MCF 10A (cell line): ENCODE results near the gene MST1. TPM values are rescaled to one million over a fixed set of nuclear protein-coding genes. Genes with fewer than 3 reads are reported as not detected.
A peak's percentile ranks its signal among the peaks of the same experiment; 100 is the strongest.

Experiments used
- BruUV-seq: library from RNA; stranded (reverse); fragments of 400-500 nt; replicated peaks from 2 replicates; lab custom pipeline; 2021; lab: Mats Ljungman, UMichigan
- CTCF ChIA-PET: fragments of 300-600 bp; sonication (Branson Sonifier 250); formaldehyde crosslinking; extraction: SDS; loops from one replicate; lab custom pipeline; 2021; ENCODE audit warnings: antibody characterized with exemption, inconsistent platforms; lab: Yijun Ruan, JAX
- POLR2A ChIA-PET: fragments of 300-600, 350-650 bp; sonication (Branson Sonifier 250); formaldehyde crosslinking; extraction: SDS; loops from one replicate; lab custom pipeline; 2020; ENCODE audit warnings: antibody characterized with exemption, inconsistent platforms; lab: Yijun Ruan, JAX
- DNase-seq: peaks from one replicate; pipeline ENCODE4 v3.0.0-alpha.2; 2018; ENCODE audit not compliant: unreplicated experiment
- H3K27ac Mint-ChIP-seq: one replicate; pipeline ENCODE4 v1.8.0; 2022; ENCODE audit warnings: mild to moderate bottlenecking, low read depth, mixed read lengths; ENCODE audit not compliant: unreplicated experiment
- H3K27me3 Mint-ChIP-seq: one replicate; pipeline ENCODE4 v1.8.0; 2022; ENCODE audit warnings: mixed read lengths; ENCODE audit not compliant: insufficient read depth, unreplicated experiment
- H3K36me3 Mint-ChIP-seq: one replicate; pipeline ENCODE4 v1.8.0; 2022; ENCODE audit warnings: mild to moderate bottlenecking, moderate library complexity, mixed read lengths; ENCODE audit not compliant: insufficient read depth, unreplicated experiment
- H3K4me1 Mint-ChIP-seq: one replicate; pipeline ENCODE4 v1.8.0; 2022; ENCODE audit warnings: mixed read lengths; ENCODE audit not compliant: insufficient read depth, unreplicated experiment
- H3K4me3 Mint-ChIP-seq: one replicate; pipeline ENCODE4 v1.8.0; 2022; ENCODE audit warnings: mild to moderate bottlenecking, moderate library complexity, mixed read lengths; ENCODE audit not compliant: unreplicated experiment
- H3K9me3 Mint-ChIP-seq: one replicate; pipeline ENCODE4 v1.8.0; 2022; ENCODE audit warnings: mixed read lengths; ENCODE audit not compliant: unreplicated experiment
- CTCF ChIP-seq: fragments of 200-600 bp; IDR thresholded peaks from one replicate; pipeline ENCODE4 v1.8.0; 2022; ENCODE audit warnings: antibody characterized with exemption, mild to moderate bottlenecking; ENCODE audit not compliant: unreplicated experiment
- intact Hi-C: fragments of 100-400 bp; cut with micrococcal nuclease; formaldehyde crosslinking; loops from 2 replicates; pipeline ENCODE4 v1.14.1; 2022
- total RNA-seq: library from RNA; stranded (reverse); gene quantifications from 2 replicates; pipeline ENCODE4 v1.2.3, GENCODE V29; 2022

The MST1 gene
- total RNA-seq, 1 experiment from 2014 or later = 18.2 TPM

DNA sequence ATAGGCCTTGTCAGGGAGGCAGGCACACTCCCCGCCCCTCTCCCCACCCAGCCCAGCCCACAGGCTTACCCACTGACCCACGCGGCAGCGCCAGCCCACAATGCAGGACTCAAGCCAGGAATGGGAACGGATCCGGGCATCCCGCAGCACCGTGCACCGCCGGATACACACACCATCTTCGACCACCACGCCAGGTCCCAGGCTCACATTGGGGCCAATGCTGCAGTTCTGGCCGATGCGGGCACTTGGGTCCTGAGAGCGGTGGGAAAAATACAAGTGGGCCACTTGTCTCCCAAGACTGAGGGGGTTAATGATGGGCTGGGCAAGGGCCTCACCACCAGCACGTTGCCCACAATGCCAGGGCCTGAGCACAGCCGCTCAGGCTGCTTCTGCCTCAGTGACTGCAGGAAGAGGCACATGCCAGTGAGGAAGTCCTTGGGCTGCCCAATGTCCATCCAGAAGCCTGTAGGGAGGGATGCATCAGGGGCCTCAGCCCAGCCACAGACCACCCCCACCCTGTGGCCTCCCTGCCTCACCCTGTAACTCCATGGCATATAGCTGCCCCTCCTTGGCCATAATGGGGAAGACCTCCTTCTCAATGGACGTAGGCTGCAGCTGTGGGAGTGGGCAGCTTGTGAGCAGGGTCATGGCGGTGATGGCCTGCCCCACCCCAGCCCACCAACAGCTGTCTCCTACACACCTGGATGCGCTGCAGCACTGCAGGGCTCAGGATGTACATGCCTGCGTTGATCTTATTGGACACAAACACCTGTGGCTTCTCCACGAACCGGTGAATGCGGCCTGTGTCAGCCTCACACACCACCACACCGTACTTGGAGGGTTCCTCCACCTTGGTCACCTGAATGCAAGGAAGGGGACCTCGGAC, 32.9 kb upstream of the MST1 start:
- no peak for TF ChIP-seq CTCF
- Mint-ChIP-seq H3K27me3 (no peaks in the 10 kb centered on the region), H3K27ac (no peak overlapping the region), H3K9me3 (no peaks in the 10 kb centered on the region), H3K4me3 (peak overlapping the region; percentile 83), H3K36me3 (peaks cover 69% of the 10 kb centered on the region), H3K4me1 (peaks cover 18% of the 10 kb centered on the region)
- ChIA-PET POLR2A (interaction anchor here (0.6 to 2.2 kb wide), 2 partner anchors 14 to 474 kb away, joined by 4 to 12 read pairs; no protein-coding TSS in a partner anchor), CTCF (interaction anchor here (0.6 to 1.8 kb wide), 3 partner anchors 21 to 116 kb away, joined by 3 to 7 read pairs (median 3); no protein-coding TSS in a partner anchor)
- BruUV-seq = no TSS peak
- intact Hi-C loops = loop anchor here (5.0 kb wide), 2 partner anchors 115 to 180 kb away; partner anchors contain the start of gene MST1R
- no peak for DNase-seq

DNA sequence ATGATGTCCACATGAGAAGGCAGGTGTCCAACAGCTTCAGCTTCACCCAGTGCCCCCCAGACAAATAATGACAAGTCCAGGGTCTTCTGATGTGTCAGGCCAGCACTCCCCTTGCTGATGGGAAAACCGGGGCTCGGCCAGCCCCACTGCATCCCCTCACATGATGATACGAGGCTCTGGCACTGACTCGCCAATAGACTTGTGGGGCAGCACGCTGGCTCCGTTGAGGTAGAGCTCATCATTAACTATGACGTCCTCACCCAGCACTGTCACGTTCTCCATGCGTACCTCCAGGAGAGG, 32.3 kb upstream of the MST1 start:
- Mint-ChIP-seq H3K4me3 (no peak overlapping the region), H3K36me3 (peaks cover 64% of the 10 kb centered on the region), H3K27ac (no peak overlapping the region), H3K27me3 (no peaks in the 10 kb centered on the region), H3K4me1 (peaks cover 18% of the 10 kb centered on the region), H3K9me3 (no peaks in the 10 kb centered on the region)
- POLR2A ChIA-PET = no interaction called here
- intact Hi-C loops = loop anchor here (5.0 kb wide), 2 partner anchors 116 to 181 kb away; partner anchors contain the start of gene MST1R
- no peak for DNase-seq
- TF ChIP-seq CTCF = no peak
- CTCF ChIA-PET = interaction anchor here (0.6 to 1.8 kb wide), 3 partner anchors 20 to 78 kb away, joined by 3 to 7 read pairs (median 3); partner anchors contain the start of gene CDHR4
- no TSS peak for BruUV-seq

- peaks cover 62% of the 10 kb centered on the region for H3K36me3 Mint-ChIP-seq
- CTCF ChIA-PET = interaction anchor here (0.7 to 1.8 kb wide), 3 partner anchors 9 to 79 kb away, joined by 3 to 7 read pairs (median 5); partner anchors contain the start of gene CDHR4
- DNase-seq = no peak
- intact Hi-C loops = loop anchor here (5.0 kb wide), 2 partner anchors 116 to 181 kb away; partner anchors contain the start of gene MST1R
- no peaks in the 10 kb centered on the region for H3K9me3 Mint-ChIP-seq
- peak overlapping the region; percentile 19 for H3K27ac Mint-ChIP-seq
- peaks cover 18% of the 10 kb centered on the region for H3K4me1 Mint-ChIP-seq
- no peak overlapping the region for H3K4me3 Mint-ChIP-seq
- H3K27me3 Mint-ChIP-seq = no peaks in the 10 kb centered on the region
- no peak for TF ChIP-seq CTCF
- POLR2A ChIA-PET = interaction anchor here (0.6 to 0.9 kb wide), 2 partner anchors 13 to 119 kb away, joined by 3 to 4 read pairs; no protein-coding TSS in a partner anchor
- BruUV-seq = no TSS peak
Observed at GRCh38 chr3:49720855-49721595, 31.8 kb upstream of the MST1 start.
